ENCODE results near the gene RTP3.

- TF ChIP-seq POLR2A (IDR thresholded peaks at IDR 0.05; ENCODE audit: low read depth) (no peak), POLR2AphosphoS5 (IDR thresholded peaks at IDR 0.05) (no peak), EP300 (IDR thresholded peaks at IDR 0.05) (no peak)
- TF ChIP-seq, protein P1, sequence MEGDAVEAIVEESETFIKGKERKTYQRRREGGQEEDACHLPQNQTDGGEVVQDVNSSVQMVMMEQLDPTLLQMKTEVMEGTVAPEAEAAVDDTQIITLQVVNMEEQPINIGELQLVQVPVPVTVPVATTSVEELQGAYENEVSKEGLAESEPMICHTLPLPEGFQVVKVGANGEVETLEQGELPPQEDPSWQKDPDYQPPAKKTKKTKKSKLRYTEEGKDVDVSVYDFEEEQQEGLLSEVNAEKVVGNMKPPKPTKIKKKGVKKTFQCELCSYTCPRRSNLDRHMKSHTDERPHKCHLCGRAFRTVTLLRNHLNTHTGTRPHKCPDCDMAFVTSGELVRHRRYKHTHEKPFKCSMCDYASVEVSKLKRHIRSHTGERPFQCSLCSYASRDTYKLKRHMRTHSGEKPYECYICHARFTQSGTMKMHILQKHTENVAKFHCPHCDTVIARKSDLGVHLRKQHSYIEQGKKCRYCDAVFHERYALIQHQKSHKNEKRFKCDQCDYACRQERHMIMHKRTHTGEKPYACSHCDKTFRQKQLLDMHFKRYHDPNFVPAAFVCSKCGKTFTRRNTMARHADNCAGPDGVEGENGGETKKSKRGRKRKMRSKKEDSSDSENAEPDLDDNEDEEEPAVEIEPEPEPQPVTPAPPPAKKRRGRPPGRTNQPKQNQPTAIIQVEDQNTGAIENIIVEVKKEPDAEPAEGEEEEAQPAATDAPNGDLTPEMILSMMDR (IDR thresholded peaks at IDR 0.05) = no peak
Observed at GRCh38 chr3:46549989-46550388, 52.2 kb downstream of the RTP3 start.
